Panc1 (cell line): Measurements from ENCODE around the gene FKBP4.

Source experiments
- CTCF ChIP-seq: fragments of 450-650 bp; IDR thresholded peaks from 2 replicates; pipeline ENCODE4 v1.5.1; 2017; ENCODE audit warnings: mild to moderate bottlenecking
- POLR2AphosphoS5 ChIP-seq: IDR thresholded peaks from 2 replicates; pipeline ENCODE4 v1.6.1; 2012; ENCODE audit warnings: mild to moderate bottlenecking, low read depth, low read length, moderate library complexity
- REST ChIP-seq, 2 experiments: IDR thresholded peaks; 2 replicates each; pipeline ENCODE4 v1.6.1; 2011 to 2012; ENCODE audit warnings: low read depth in 2 of 2, control low read depth in 1 of 2, low read length in 1 of 2, mild to moderate bottlenecking in 1 of 2, moderate library complexity in 1 of 2; ENCODE audit not compliant: insufficient read depth in 1 of 2
- TCF7L2 ChIP-seq: IDR thresholded peaks from 2 replicates; pipeline ENCODE4 v1.6.1; 2011; ENCODE audit warnings: mild to moderate bottlenecking, low read depth, low read length, inconsistent platforms

GRCh38 chr12:2796187-2796666 is 1.5 kb downstream of the FKBP4 start:
- TF ChIP-seq CTCF = peak; percentile 38
- TF ChIP-seq REST (IDR thresholded peaks at IDR 0.05; ENCODE audit: insufficient read depth in 1 of 2, low read depth in 2 of 2, low read length in 1 of 2) = no peak
- TF ChIP-seq POLR2AphosphoS5 = no peak
- TF ChIP-seq TCF7L2 = no peak
